WTC11 (cell line): Measurements from ENCODE around the gene DNAJB2. TPM values are rescaled to one million over a fixed set of nuclear protein-coding genes. Genes with fewer than 3 reads are reported as not detected.

Experiments used
- ATAC-seq: fragments of 200-7000 bp; cut with Tn5 transposase; 2 replicates; pipeline ENCODE4 v1.10.0; 2021; ENCODE audit warnings: mild to moderate bottlenecking, moderate library complexity
- CTCF ChIA-PET: fragments of 300-600 bp; sonication (Branson Sonifier 250); formaldehyde crosslinking; loops from one replicate; lab custom pipeline; 2021; ENCODE audit warnings: antibody characterized with exemption; lab: Charles Lee
- POLR2A ChIA-PET: fragments of 350-600 bp; sonication (Branson Sonifier 250); formaldehyde crosslinking; loops from one replicate; lab custom pipeline; 2021; ENCODE audit warnings: antibody characterized with exemption; lab: Charles Lee
- DNase-seq: peaks from one replicate; pipeline ENCODE4 v3.0.0; 2021; ENCODE audit warnings: low spot score
- H3K27ac Mint-ChIP-seq: 2 replicates; pipeline ENCODE4 v1.8.0; 2021; ENCODE audit warnings: mixed read lengths
- H3K27me3 Mint-ChIP-seq: 2 replicates; pipeline ENCODE4 v1.8.0; 2021; ENCODE audit warnings: low read depth, mild to moderate bottlenecking, moderate library complexity, mixed read lengths
- H3K36me3 Mint-ChIP-seq: 2 replicates; pipeline ENCODE4 v1.8.0; 2021; ENCODE audit warnings: mixed read lengths
- H3K4me1 Mint-ChIP-seq: 2 replicates; pipeline ENCODE4 v1.8.0; 2022; ENCODE audit warnings: mixed read lengths
- H3K4me3 Mint-ChIP-seq: 2 replicates; pipeline ENCODE4 v1.8.0; 2021; ENCODE audit warnings: mild to moderate bottlenecking, moderate library complexity, mixed read lengths
- H3K9me3 Mint-ChIP-seq: 2 replicates; pipeline ENCODE4 v1.8.0; 2021; ENCODE audit warnings: mixed read lengths
- ATF1 ChIP-seq: sonication (generic); formaldehyde crosslinking; IDR thresholded peaks from 2 replicates; pipeline ENCODE4 v1.8.1; 2023; ENCODE audit warnings: mild to moderate bottlenecking, moderate library complexity, missing genetic modification reagents
- CREM ChIP-seq: sonication (generic); formaldehyde crosslinking; IDR thresholded peaks from 2 replicates; pipeline ENCODE4 v1.8.1; 2022; ENCODE audit warnings: mild to moderate bottlenecking, missing genetic modification reagents, moderate library complexity
- ESRRA ChIP-seq: sonication (generic); formaldehyde crosslinking; IDR thresholded peaks from 2 replicates; pipeline ENCODE4 v1.8.1; 2022; ENCODE audit warnings: mild to moderate bottlenecking, missing genetic modification reagents, borderline replicate concordance
- FOXK1 ChIP-seq: sonication (generic); formaldehyde crosslinking; IDR thresholded peaks from 2 replicates; pipeline ENCODE4 v1.8.0; 2022; ENCODE audit warnings: mild to moderate bottlenecking, moderate library complexity, missing genetic modification reagents
- NFE2L1 ChIP-seq: sonication (generic); formaldehyde crosslinking; IDR thresholded peaks from 2 replicates; pipeline ENCODE4 v1.8.1; 2023; ENCODE audit warnings: missing genetic modification reagents
- NFYB ChIP-seq: sonication (generic); formaldehyde crosslinking; conservative IDR thresholded peaks from 2 replicates; pipeline ENCODE4 v1.8.0; 2022; ENCODE audit warnings: low read depth, missing genetic modification reagents
- SMAD3 ChIP-seq: sonication (generic); formaldehyde crosslinking; IDR thresholded peaks from 2 replicates; pipeline ENCODE4 v1.8.0; 2022; ENCODE audit warnings: missing genetic modification reagents, mild to moderate bottlenecking, borderline replicate concordance
- SP1 ChIP-seq: sonication (generic); formaldehyde crosslinking; conservative IDR thresholded peaks from 2 replicates; pipeline ENCODE4 v1.8.1; 2022; ENCODE audit warnings: missing genetic modification reagents
- TCF7 ChIP-seq: sonication (generic); formaldehyde crosslinking; IDR thresholded peaks from 2 replicates; pipeline ENCODE4 v1.8.0; 2022; ENCODE audit warnings: mild to moderate bottlenecking, low read depth, missing genetic modification reagents, moderate library complexity
- TEAD4 ChIP-seq: sonication (generic); formaldehyde crosslinking; IDR thresholded peaks from 2 replicates; pipeline ENCODE4 v1.8.0; 2022; ENCODE audit warnings: mild to moderate bottlenecking, missing genetic modification reagents
- ZNF317 ChIP-seq: sonication (generic); formaldehyde crosslinking; IDR thresholded peaks from 2 replicates; pipeline ENCODE4 v1.8.1; 2023; ENCODE audit warnings: low read depth, mild to moderate bottlenecking, moderate library complexity, missing genetic modification reagents, borderline replicate concordance
- ZNF416 ChIP-seq: fragments of 250-450 bp; sonication (Bioruptor Pico); IDR thresholded peaks from 2 replicates; pipeline ENCODE4 v1.9.0; 2021; ENCODE audit warnings: mild to moderate bottlenecking, inconsistent platforms
- ZNF671 ChIP-seq: fragments of 250-450 bp; sonication (Bioruptor Pico); IDR thresholded peaks from 2 replicates; pipeline ENCODE4 v1.8.0; 2021; ENCODE audit warnings: mild to moderate bottlenecking
- microRNA-seq: library from miRNA; unstranded; fragments of <30 nt; microRNA quantifications from one replicate; pipeline ENCODE4 v1.2.0, GENCODE V29; 2022; ENCODE audit warnings: borderline number of aligned reads
- total RNA-seq: library from RNA; stranded (reverse); gene quantifications from 3 replicates; pipeline ENCODE4 v1.2.3, GENCODE V29; 2021
- TF ChIP-seq, protein P1 (sequence below): sonication (generic); formaldehyde crosslinking; IDR thresholded peaks from 2 replicates; pipeline ENCODE4 v1.8.0; 2023; ENCODE audit warnings: missing genetic modification reagents, mild to moderate bottlenecking, borderline replicate concordance
- TF ChIP-seq, protein P2 (sequence below): fragments of 250-450 bp; sonication (Bioruptor Pico); conservative IDR thresholded peaks from 2 replicates; pipeline ENCODE4 v1.9.0; 2021; ENCODE audit warnings: mild to moderate bottlenecking
- TF ChIP-seq, protein P3 (sequence below): sonication (generic); formaldehyde crosslinking; IDR thresholded peaks from 2 replicates; pipeline ENCODE4 v1.8.1; 2022; ENCODE audit warnings: low read depth, missing genetic modification reagents, borderline replicate concordance
- TF ChIP-seq, protein P4 (sequence below): sonication (generic); formaldehyde crosslinking; IDR thresholded peaks from 2 replicates; pipeline ENCODE4 v1.8.1; 2023; ENCODE audit warnings: mild to moderate bottlenecking, missing genetic modification reagents

The DNAJB2 gene
- total RNA-seq, 1 experiment from 2014 or later = 36.1 TPM

DNA sequence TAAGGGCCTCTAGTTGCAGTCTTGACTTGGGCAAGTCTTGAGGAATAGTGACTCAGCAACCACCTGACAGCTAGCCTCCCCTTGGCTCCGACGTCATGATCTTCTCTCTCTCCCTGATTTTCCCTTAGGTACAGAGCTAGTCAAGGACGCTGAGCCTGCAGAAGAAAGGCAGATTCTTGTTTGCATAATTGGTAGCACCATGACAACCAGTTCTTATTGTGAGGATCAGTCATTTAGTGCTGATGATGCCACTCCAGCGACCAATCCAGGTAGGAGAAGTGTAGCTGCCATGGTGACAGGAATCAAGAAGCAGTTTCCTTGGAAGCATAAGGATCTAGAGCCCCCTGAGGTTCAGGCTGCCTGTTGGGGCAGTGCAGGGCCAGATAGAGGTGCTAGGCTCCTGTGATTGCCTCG is 56.2 kb downstream of the DNAJB2 start:
- H3K36me3 Mint-ChIP-seq = no peaks in the 10 kb centered on the region
- no peak overlapping the region for H3K27ac Mint-ChIP-seq
- TF ChIP-seq TEAD4 (CRISPR knock-in tag) = no peak
- TF ChIP-seq, protein P1, sequence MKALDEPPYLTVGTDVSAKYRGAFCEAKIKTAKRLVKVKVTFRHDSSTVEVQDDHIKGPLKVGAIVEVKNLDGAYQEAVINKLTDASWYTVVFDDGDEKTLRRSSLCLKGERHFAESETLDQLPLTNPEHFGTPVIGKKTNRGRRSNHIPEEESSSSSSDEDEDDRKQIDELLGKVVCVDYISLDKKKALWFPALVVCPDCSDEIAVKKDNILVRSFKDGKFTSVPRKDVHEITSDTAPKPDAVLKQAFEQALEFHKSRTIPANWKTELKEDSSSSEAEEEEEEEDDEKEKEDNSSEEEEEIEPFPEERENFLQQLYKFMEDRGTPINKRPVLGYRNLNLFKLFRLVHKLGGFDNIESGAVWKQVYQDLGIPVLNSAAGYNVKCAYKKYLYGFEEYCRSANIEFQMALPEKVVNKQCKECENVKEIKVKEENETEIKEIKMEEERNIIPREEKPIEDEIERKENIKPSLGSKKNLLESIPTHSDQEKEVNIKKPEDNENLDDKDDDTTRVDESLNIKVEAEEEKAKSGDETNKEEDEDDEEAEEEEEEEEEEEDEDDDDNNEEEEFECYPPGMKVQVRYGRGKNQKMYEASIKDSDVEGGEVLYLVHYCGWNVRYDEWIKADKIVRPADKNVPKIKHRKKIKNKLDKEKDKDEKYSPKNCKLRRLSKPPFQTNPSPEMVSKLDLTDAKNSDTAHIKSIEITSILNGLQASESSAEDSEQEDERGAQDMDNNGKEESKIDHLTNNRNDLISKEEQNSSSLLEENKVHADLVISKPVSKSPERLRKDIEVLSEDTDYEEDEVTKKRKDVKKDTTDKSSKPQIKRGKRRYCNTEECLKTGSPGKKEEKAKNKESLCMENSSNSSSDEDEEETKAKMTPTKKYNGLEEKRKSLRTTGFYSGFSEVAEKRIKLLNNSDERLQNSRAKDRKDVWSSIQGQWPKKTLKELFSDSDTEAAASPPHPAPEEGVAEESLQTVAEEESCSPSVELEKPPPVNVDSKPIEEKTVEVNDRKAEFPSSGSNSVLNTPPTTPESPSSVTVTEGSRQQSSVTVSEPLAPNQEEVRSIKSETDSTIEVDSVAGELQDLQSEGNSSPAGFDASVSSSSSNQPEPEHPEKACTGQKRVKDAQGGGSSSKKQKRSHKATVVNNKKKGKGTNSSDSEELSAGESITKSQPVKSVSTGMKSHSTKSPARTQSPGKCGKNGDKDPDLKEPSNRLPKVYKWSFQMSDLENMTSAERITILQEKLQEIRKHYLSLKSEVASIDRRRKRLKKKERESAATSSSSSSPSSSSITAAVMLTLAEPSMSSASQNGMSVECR (CRISPR knock-in tag) = no peak
- TF ChIP-seq, protein P2, sequence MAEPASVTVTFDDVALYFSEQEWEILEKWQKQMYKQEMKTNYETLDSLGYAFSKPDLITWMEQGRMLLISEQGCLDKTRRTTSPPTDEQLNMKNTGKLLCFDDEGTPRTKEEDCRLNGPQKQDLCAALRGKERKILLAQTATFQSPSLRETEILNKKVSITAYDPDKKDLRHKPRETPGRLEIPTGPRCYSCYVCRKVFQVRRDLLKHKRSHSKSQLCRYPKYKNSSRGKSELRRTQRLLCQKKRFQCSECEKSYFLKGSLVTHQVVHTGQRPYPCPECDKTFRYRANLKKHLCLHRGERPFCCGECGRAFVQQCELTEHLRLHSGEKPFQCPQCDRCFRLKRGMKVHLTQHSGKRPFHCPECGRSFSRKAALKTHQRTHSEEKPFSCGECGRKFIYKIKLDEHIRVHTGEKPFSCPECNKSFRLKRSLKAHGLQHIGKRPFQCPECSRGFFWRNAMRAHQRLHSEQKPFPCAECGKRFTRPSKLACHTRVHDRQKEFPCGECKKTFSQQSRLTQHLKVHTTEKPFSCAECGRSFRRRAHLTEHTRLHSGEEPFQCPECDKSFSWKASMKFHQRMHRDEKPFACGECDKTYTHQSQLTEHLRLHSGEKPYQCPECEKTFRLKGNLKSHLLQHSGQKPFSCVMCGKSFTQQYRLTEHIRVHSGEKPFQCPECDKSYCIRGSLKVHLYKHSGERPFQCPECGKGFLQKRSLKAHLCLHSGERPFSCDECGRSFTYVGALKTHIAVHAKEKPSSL = no peak
- TF ChIP-seq ZNF671 = no peak
- TF ChIP-seq ESRRA (CRISPR knock-in tag) = no peak
- no peak for TF ChIP-seq SP1 (CRISPR knock-in tag)
- no peak for TF ChIP-seq ATF1 (CRISPR knock-in tag)
- TF ChIP-seq NFE2L1 (CRISPR knock-in tag) = no peak
- TF ChIP-seq SMAD3 (CRISPR knock-in tag) = no peak
- TF ChIP-seq, protein P3, sequence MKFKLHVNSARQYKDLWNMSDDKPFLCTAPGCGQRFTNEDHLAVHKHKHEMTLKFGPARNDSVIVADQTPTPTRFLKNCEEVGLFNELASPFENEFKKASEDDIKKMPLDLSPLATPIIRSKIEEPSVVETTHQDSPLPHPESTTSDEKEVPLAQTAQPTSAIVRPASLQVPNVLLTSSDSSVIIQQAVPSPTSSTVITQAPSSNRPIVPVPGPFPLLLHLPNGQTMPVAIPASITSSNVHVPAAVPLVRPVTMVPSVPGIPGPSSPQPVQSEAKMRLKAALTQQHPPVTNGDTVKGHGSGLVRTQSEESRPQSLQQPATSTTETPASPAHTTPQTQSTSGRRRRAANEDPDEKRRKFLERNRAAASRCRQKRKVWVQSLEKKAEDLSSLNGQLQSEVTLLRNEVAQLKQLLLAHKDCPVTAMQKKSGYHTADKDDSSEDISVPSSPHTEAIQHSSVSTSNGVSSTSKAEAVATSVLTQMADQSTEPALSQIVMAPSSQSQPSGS (CRISPR knock-in tag) = no peak
- no peak for TF ChIP-seq FOXK1 (CRISPR knock-in tag)
- TF ChIP-seq ZNF416 = no peak
- no peak for TF ChIP-seq CREM (CRISPR knock-in tag)
- TF ChIP-seq ZNF317 (CRISPR knock-in tag) = no peak
- TF ChIP-seq NFYB = no peak
- TF ChIP-seq, protein P4, sequence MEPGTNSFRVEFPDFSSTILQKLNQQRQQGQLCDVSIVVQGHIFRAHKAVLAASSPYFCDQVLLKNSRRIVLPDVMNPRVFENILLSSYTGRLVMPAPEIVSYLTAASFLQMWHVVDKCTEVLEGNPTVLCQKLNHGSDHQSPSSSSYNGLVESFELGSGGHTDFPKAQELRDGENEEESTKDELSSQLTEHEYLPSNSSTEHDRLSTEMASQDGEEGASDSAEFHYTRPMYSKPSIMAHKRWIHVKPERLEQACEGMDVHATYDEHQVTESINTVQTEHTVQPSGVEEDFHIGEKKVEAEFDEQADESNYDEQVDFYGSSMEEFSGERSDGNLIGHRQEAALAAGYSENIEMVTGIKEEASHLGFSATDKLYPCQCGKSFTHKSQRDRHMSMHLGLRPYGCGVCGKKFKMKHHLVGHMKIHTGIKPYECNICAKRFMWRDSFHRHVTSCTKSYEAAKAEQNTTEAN = no peak
- no peak for TF ChIP-seq TCF7 (CRISPR knock-in tag)
- H3K9me3 Mint-ChIP-seq = peaks cover 6% of the 10 kb centered on the region; the same call in 1 of the 2 replicates
- peak; percentile 62 for ATAC-seq
- peaks cover 76% of the 10 kb centered on the region for H3K27me3 Mint-ChIP-seq
- peaks cover 11% of the 10 kb centered on the region for H3K4me1 Mint-ChIP-seq
- DNase-seq = peak; percentile 24
- ChIA-PET POLR2A (interaction anchor here (0.8 kb wide), 1 partner anchor 55 kb away, joined by 4 read pairs; the partner anchor contains the start of gene DNAJB2), CTCF (interaction anchor here (0.5 to 2.8 kb wide), 7 partner anchors 9 to 168 kb away, joined by 3 to 11 read pairs (median 4); partner anchors contain the start of genes DNPEP and PTPRN)
- H3K4me3 Mint-ChIP-seq = no peak overlapping the region

Small RNA genes within 50 kb of the gene (microRNA-seq; reads per million reads assigned to microRNA genes)
- gene MIR153-1 = not detected

Other genes with a start within 250 kb of the DNAJB2 start
- 0.44 to 1.0 TPM (median 0.48 TPM) in 3 replicates for gene CFAP65, start 237.8 kb upstream of the DNAJB2 start, total RNA-seq
- gene IHH, start 218.4 kb upstream of the DNAJB2 start, total RNA-seq = 0.11 TPM in 1 of 3 replicates, not detected in the others
- gene NHEJ1, start 118.6 kb upstream of the DNAJB2 start, total RNA-seq = 18.4 to 22.3 TPM (median 21.3 TPM) in 3 replicates
- 0.41 to 0.59 TPM (median 0.55 TPM) in 3 replicates for gene SLC23A3, start 109.3 kb upstream of the DNAJB2 start, total RNA-seq
- 26.7 to 32.8 TPM (median 29.5 TPM) in 3 replicates for gene CNPPD1, start 102.4 kb upstream of the DNAJB2 start, total RNA-seq
- gene RETREG2, start 101.1 kb upstream of the DNAJB2 start, total RNA-seq = 50.2 to 60.2 TPM (median 52.8 TPM) in 3 replicates
- 19.5 to 21.1 TPM (median 20.2 TPM) in 3 replicates for gene ZFAND2B, start 72.6 kb upstream of the DNAJB2 start, total RNA-seq
- 42.1 to 45.3 TPM (median 44.8 TPM) in 3 replicates for gene ABCB6, start 60.4 kb upstream of the DNAJB2 start, total RNA-seq
- gene ATG9A, start 49.7 kb upstream of the DNAJB2 start, total RNA-seq = 42.9 to 48.4 TPM (median 46.7 TPM) in 3 replicates
- gene ANKZF1, start 49.6 kb upstream of the DNAJB2 start, total RNA-seq = 56.9 to 70.4 TPM (median 58.0 TPM) in 3 replicates
- 5.2 to 6.4 TPM (median 6.1 TPM) in 3 replicates for gene GLB1L, start 33.9 kb upstream of the DNAJB2 start, total RNA-seq
- 27.4 to 28.8 TPM (median 27.5 TPM) in 3 replicates for gene STK16, start 33.9 kb upstream of the DNAJB2 start, total RNA-seq
- gene TUBA4B, start 26.1 kb upstream of the DNAJB2 start, total RNA-seq = 0.20 TPM in 1 of 3 replicates, not detected in the others
- gene TUBA4A, start 25.4 kb upstream of the DNAJB2 start, total RNA-seq = 40.8 to 58.7 TPM (median 52.3 TPM) in 3 replicates
- gene PTPRN, start 30.0 kb downstream of the DNAJB2 start, total RNA-seq = 3.8 to 5.7 TPM (median 5.2 TPM) in 3 replicates
- gene RESP18, start 53.4 kb downstream of the DNAJB2 start, total RNA-seq = not detected in 3 replicates
- gene DNPEP, start 108.5 kb downstream of the DNAJB2 start, total RNA-seq = 65.8 to 70.2 TPM (median 67.6 TPM) in 3 replicates
- gene DES, start 139.0 kb downstream of the DNAJB2 start, total RNA-seq = 1.6 to 3.5 TPM (median 2.8 TPM) in 3 replicates
- gene SPEG, start 155.5 kb downstream of the DNAJB2 start, total RNA-seq = 55.3 to 62.7 TPM (median 57.8 TPM) in 3 replicates
- 44.2 to 51.9 TPM (median 49.5 TPM) in 3 replicates for gene GMPPA, start 219.5 kb downstream of the DNAJB2 start, total RNA-seq
- 0.79 to 1.0 TPM (median 0.80 TPM) in 3 replicates for gene ASIC4, start 235.1 kb downstream of the DNAJB2 start, total RNA-seq